Hepatic stellate cell (primary cell): Measurements from ENCODE around the gene SKAP1.
"Not testable (repeated sequence)": the region's sequence is repeated elsewhere in the genome, so short reads cannot be mapped to it uniquely, and the experiment has no call there.

Source experiments
- DNase-seq: peaks from one replicate; pipeline ENCODE4 v3.0.0; 2011; ENCODE audit warnings: low spot score

The SKAP1 gene

GRCh38 chr17:48445248-48445620 lies 15.2 kb upstream of the SKAP1 start:
- DNase-seq: no peak

DNA sequence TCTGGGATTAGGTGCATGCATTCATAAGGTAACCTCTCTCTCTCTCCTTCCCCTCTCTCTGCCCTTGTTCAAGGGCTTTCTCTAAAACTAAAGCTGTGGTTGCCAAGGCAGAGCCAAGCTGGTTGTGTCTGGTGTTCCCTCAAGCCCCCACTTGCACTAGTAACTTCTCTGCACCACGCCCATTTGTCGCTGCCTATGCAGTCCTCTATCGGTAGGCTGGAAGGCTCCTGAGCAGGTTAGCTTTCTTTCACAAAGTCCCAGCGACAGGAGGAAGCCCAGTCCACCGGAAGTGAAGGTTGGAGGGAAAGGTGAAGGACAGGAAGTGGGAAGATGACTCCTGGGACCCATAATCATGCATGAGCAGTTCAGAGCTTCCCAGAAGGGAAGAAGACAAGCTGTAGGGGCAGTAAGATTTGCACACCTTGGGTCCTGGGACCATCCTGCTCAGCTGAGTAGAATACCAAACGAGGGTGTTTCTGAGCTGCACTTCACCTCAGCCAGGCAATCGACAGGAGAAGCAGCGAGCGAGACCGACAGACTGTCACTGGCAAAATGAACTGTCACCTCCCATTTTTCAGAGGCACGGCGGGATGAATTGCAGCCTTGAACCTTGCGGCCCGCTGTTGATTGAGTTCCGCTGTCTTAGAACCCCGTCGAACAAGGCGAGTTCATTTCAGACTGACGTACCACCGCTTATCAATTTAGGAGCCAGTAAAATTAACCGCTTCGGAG lies 14.7 kb upstream of the SKAP1 start:
- no peak for DNase-seq

DNA sequence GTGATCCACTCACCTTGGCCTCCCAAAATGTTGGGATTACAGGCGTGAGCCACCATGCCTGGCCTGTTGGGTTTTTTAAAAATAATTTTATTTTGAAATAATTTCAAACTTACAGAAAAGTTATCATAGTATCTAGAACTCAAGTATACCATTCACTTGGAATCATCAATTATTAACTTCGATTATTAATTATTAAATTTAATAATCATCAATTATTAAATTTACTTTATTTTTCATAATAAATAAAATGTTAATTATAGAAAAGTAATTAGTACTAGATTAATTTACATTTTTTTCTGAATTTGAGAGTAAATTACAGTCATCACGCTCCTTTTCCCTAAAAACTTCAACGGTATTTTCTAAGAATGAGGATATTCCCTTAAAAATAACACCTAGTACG lies 13.7 kb upstream of the SKAP1 start:
- no peak for DNase-seq

DNA sequence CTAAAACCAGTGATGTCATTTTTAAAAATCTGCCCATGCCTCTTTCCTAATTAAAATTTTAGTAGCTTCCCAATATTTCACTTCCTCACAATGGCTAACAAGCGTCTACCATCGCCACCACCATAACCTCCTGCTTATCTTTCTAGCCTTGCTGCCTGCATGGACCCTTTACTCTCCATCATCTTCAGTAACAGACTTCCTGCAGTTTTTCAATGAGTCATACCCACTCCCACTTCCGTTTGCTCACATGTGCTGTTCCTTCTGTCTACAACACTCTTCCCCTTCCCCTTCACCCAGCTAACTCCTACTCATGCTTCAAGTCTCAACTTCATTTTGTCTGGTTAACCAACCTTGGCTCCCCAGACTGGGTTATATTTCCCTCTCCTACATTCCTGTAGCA lies 12.8 kb upstream of the SKAP1 start:
- no peak for DNase-seq

DNA sequence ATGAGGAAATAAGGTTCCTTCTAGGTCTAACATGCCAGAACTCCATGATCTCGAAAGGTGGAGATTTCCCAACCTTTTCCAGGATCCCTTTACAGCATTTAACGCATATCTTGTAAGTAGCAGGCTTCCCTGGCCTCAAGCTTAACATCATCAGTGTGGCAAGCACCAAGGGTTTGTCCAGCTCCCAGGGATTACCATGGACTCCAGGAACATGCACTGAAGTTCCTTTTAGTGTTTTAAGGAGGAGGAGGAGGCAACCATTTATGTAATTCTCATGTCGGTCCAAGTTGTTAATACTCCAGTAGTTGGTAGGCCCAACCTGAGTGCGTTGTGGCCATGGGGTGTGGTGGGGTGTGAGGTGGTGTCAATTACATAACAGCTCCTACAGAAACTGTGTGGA lies 11.8 kb upstream of the SKAP1 start:
- no peak for DNase-seq

DNA sequence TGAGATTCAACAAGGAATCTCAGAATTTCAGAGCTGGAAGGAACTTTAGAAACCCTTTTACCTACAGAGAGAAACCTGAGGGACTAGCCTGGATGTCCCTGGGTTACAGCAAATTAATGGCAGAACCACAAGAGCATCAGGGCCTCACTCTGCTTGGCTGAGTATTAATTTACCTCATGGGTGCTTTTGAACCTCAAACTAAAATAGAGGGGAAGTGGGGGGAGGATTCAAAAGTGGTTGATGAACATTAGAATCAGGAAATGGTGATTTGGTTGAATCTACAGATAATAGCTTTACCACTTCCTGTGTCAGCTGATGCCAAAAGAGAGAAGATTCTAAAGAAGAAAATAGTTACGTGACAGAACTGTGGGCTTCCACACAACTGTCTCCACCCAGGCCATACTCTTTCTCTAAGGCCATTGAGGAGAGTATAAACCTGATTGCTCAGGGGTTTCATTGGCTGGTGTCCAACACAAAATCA lies 11.3 kb upstream of the SKAP1 start:
- no peak for DNase-seq

GRCh38 chr17:48440669-48441068 lies 10.7 kb upstream of the SKAP1 start:
- no peak for DNase-seq

DNA sequence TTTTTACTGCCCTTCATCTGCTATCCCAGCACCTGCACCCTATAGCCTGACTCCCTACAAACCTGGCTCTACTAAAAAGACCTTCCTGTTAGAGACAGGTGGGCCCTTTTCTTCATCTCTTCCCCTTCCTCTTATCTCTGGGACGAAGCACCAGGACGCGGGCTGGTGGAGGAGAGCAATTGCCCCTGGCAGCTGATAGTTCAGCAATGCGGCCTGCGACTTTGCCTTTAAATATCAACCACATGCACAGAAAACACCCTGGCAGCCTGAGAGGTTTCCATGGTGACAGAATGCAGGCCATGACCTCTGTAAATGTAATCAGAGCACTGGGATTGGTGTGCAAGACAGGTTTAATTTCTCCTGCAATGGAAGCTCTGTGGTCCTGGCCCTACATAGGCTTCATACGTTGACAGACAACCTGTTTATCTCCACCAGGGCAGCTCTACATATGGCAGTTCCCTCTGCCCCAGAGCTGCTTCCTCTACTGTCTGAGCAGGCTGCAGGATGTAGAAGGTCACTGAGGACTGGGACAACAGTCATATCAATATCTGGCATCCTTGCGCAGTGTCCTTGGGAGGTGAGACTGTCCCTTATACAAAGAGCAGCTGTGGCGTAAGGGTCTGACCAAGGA lies 10.0 kb upstream of the SKAP1 start:
- DNase-seq: no peak

DNA sequence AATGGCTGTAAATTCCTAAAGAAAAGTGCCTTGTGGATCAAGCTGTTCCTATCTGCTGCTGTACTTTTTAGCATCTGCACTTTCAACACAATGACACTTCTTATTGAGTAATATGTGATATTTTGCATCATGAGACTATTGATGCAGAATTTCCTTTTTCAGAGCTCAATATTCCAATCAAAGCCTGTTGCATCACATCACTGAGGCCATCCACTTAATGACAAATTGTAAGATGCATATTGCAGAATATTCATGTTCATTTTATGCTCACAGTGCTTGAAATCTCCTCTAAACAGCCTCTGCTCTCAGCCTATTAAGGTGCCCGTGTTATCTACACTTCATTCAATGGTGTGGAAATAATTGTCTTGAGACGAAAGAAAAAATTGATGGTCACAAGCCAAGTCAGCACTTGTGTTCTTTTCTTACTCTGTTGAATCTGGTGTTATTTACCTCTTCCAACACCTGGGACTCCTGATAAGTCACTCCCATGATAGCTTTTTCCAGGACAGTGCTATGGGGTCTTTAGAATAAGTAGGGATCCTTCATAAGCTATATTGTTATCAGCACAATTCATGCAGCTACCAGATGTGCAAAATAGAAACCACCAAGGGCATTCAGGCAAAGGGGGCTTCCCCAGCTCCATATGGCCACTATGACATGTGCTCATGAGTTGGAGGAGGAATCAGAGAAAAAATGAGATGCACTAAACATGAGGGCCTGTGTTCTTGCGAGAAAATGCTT lies 9.3 kb upstream of the SKAP1 start:
- DNase-seq: no peak

DNA sequence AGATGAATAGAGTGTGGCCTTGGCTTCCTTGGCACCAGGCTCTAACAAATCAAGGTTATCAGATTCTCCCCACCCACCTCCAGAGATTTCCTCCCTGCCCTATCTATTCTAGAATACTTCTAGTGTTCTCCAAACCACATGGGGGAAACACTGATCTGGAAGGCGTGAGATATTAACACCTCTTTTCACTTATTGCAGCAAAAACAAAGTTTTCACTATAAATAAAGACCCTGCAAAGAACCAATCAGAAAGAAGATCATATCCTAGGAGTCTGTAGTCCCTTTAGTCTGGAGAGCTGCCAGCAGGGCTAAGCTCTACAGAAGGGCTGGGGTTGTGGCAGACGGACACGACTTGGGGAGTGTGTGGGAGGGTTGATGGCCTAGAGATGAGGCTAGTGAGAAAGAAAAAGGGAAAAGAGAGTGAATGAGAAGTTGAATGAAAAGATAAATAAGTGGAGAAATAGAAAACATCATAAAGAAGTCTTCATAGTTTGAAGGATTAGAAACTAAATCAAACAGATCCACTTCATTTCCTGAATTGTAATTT lies 8.6 kb upstream of the SKAP1 start:
- no peak for DNase-seq

DNA sequence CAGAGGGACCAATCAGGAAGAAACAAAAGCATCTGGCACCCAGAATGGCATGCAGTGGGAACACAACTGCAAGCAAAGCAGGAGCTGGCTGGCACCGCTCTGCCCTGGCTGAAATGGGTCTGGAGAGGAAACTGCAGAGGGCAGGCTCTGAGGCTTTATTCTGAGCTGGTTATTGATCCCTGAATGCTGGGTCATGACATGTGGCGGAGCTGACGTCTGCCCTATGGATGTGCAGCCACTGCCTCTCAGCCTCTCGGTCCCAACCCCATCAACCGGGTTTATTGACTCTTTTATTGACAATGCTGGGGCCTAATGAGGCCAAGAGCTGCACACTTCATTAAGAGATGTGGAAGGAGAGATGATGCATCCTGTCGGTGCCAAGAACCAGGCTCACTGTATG lies 3.9 kb upstream of the SKAP1 start:
- no peak for DNase-seq

DNA sequence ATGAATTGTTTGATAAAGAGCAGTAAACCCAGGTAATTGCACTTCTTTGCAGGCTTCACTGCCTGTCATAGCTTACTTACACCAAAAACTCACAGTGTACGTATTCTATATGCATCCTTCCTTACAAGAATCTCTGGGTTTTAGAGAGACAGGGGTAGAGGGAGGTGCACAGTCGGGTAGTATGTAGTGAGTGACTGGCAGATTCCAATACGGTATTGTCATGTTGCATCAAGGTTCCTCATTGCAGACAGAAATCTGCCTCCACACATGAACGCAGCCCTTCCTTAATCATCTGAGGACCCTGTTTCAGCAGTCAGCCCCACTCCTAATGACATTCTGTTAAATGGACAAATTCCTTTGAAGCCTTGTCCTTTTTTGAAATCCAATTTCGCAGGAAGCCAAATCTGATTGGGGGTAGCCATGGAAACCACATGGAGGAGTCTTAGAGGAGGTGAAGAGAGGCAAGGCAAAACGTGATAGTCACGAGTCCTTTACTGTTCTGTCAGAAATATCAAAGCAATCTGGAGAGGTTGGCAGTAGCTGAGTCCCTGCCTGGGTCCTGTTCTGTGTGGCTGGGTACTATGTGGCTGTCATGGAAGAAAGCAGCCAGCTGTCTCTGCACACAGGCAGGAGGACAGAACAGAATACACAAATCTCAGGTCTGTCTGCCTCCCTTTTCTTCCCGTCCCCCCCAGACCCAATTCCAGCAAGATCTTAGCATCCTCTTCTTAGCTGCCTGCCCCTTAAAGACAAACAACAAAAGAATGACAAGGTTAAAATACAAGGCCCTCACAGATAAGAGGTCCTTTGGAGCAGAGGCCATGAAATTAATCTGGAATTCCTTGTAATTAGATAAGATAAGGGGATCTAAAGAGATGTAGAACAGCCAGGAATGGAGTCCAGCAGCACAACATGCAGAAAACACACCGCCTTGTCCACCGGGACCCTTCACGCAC lies 3.1 kb upstream of the SKAP1 start:
- no peak for DNase-seq

- DNase-seq: no peak
Measured at GRCh38 chr17:48429156-48429555, 858 bp downstream of the SKAP1 start.

- no peak for DNase-seq
Measured at GRCh38 chr17:48427598-48427997, 2.4 kb downstream of the SKAP1 start.

- no peak for DNase-seq
Measured at GRCh38 chr17:48426761-48427500, 3.1 kb downstream of the SKAP1 start.

GRCh38 chr17:48426019-48426665 lies 3.9 kb downstream of the SKAP1 start:
- DNase-seq: no peak

DNA sequence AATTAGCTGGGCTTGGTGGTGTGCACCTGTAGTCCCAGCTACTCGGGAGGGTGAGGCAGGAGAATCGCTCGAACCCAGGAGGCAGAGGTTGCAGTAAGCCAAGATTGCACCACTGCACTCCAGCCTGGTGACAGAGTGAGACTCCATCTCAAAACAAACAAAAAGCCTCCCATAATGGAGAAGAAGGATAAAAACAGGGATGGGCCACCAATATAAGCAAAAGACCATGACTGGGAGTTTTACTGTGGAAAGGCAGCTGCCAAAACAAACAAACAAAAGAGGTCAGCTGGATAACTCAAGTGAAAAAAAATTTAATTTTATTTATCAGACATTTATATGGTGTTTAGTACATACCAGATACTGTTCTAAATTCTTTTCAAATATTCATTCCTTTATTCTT lies 8.0 kb downstream of the SKAP1 start:
- DNase-seq: not testable (repeated sequence)

DNA sequence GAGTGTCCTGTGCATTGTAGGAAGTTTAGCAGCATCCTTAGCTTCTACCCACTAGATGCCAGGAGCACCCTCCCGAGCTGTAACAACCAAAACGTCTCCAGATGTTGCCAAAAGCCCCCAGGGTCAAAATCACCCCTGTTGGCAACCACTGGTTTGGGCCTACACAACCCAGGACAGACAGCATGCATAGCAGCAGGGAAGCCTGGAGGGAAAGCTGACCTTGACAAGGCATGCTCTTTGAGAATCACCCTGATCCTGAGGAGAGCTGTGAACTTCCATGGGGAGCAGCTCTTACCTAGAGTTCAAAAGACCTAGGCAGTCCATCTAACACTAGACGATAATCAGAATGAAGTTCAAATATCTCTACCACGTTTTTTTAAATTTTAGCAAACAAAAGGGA lies 9.2 kb downstream of the SKAP1 start:
- no peak for DNase-seq

- DNase-seq: no peak
Measured at GRCh38 chr17:48416971-48417370, 13.0 kb downstream of the SKAP1 start.

DNA sequence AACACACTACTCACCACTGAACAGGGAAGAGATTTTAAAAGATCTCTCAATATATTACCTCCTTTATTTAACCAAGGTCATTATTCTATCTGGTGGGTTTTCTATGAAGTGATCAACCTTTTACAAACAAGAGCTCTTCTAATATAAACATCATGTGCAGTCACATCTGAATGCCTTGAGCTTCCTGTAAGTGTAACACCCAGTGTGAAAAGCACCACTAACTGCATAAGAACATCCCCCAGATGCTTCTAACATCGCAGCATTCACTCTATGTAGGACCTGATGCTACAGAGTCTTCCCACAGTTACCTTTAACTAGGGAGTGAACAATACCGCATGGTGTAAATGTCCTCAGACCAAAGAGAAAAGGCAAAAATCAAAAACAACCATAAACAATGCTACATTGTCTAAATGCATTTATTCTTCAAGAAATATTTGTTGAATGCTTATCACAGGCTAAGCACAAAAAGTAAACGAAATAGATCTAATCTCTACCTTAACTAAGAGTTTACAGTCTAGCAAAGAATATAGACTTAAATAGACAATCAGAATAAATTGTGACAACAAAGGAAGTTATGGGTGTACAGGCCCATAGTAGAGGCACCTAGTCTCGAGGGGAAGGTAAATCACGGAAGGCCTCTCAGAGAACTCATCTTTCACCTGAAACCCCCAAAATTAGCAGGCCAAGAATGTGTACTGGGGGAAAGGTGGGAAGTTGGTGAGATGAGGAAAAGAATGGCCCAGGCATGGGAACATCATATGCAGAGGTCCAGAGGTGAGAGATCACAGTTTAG lies 16.2 kb downstream of the SKAP1 start:
- DNase-seq: no peak
